Fibroblast of skin of right quadriceps (primary cell): Measurements from ENCODE around the gene FBXO27.
"Not testable (repeated sequence)": the region's sequence is repeated elsewhere in the genome, so short reads cannot be mapped to it uniquely, and the experiment has no call there.

Experiments used
- DNase-seq: peaks from one replicate; pipeline ENCODE4 v3.0.0-alpha.2; 2013

FBXO27 gene

DNA sequence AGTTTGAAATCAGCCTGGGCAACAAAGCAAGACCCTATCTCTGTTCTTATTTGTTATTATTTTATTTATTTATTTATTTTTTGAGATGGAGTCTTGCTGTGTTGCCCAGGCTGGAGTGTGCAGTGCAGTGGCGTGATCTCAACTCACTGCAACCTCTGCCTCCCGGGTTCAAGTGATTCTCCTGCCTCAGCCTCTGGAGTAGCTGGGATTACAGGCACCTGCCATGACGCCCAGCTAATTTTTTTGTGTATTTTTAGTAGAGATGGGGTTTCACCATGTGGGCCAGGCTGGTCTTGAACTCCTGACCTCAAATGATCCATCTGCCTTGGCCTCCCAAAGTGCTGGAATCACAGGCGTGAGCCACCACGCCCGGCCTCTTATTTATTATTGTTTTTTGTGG is 44.6 kb downstream of the FBXO27 start:
- DNase-seq: not testable (repeated sequence)

DNA sequence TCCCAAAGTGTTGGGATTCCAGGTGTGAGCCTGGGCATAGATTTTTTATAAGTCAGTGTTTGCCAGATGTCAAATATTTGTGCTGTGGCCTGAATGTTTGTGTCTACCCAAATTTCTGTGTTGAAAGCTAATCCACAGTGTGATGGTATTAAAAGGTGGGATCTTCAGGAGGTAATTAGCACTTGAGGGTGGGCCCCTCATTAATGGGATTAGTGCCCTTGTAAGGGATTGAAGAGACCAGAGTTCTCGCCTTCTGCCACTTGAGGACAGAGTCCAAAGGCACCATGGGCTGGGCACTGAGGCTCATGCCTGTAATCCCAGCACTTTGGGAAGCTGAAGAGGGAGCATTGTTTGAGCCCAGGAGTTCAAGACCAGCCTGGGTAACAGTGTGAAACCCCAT is 47.1 kb downstream of the FBXO27 start:
- DNase-seq: no peak

DNA sequence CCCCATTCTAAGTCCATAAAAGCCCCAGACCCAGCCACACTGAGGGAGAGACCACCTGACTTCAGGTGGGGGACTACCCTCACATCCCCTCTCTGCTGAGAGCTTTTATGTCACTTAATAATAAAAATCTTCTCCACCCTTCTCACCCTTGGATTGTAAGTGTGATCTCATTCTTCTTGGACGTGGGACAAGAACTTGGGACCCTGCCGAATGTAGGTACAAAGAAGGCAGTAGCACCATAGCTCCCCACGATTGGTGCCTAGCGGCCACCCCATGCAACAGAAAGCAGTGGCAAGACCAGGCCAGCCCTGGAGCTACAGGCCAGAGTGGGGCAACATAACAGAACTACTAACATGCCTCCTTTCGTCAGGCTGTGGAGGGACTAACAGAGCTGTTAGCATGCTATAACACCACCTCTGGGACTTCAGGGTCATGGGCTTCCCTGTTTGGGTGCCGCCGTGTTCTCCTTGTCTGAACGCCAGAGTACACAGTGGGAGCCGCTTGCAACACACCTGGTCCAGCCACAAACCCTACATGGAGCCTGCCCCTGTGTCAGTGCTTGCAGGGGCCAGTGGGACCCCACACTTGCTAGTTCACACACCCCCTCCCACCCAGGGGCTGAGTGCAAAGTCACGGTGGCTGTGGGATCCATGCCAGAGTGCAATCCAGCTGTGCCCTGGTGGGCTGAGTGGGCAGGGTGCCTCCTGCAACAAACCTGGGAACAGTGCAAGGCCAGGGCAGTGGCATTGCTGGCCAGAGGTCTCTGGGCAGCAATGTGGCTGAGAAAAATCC is 51.6 kb downstream of the FBXO27 start:
- DNase-seq: no peak

DNA sequence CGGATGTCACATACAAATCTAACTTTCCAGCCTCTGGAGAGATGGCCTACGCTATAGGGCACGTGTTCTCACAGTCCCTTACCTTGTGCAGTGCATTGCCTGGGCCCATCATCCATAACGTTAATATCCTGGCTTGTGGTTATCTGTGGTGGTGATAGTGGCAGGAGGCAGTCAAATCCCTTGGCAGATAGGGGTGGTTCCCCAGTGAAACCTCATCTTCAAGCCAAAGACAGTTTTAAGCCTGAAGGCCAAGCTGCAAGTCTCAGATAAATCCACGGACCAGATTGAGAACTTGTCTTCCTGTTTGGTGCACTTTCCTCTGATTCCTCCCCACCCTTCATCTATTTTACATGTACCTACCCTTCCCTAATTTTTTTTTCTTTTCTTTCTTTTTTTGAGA is 52.5 kb downstream of the FBXO27 start:
- DNase-seq: no peak

DNA sequence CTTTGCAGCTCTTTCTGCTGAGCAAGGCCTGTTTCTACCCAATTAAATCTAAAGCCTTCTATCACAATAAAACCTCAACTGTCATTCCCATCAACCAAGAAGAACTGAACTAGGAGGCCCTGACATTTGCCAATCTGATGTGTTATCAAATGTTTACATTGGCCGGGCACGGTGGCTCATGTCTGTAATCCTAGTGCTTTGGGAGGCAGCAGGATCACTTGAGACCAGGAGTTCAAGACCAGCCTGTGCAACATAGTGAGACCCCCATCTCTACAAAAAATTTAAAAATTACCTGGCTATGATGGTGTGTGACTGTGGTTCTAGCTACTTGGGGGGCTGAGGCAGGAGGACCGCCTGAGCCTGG is 54.0 kb downstream of the FBXO27 start:
- no peak for DNase-seq

DNA sequence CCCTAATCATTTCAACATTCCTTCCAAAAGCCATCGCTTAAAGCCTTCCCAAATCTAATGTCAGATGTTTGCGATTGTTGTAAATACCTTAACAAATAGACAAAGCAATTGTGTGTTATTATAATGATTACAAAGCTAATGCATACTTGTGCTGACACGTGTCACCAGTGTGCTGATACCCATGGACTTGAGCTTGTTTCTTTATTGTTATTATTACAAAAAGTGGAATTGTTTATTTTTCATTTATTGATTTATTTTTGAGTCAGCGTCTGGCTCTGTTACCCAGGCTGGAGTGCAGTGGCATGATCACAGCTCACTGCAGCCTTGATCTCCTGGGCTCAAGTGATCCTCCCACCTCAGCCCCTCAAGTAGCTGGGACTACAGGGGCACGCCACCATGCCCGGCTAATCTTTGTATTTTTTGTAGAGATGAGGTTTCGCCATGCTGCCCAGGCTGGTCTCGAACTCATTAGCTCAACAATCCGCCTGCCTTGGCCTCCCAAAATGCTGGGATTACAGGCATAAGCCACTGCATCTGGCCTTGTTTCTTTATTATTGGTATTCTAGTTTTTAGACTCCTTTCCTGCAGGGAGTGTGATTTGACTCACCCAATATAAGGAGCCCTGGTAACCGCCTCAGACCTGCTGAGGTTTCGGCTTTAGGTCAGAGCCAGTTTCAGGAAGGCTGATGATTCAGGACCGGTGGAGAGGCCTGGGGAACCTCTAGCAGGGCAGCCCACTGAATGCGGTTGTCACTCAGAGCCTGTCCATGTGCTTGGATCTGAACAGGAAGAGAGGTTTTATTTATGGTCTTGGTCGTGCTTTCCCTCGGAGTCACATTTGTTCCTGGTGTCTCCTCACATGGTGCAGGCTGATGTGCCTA is 54.7 kb downstream of the FBXO27 start:
- DNase-seq: peak; percentile 60

DNA sequence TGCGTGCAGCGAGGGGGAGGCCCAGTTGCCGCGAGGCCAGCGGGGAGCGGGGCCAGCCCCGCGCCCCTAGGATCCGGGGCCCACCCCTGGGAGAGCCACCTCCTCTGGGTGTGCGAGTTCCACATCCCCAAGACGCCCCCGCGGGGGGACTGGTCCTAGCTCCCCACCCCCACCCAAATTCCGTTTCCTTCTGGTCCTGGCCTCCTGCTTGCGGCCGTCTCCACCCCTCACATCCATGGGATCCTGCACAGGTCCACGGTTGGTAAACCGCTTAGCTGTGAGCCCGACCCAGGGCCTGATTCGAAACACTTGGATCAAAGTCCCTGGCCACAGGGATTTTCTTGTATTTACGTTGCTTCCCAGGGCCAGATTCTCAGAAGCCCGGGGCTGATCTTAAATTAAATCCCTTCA is 56.5 kb downstream of the FBXO27 start:
- DNase-seq: peak; percentile 67

DNA sequence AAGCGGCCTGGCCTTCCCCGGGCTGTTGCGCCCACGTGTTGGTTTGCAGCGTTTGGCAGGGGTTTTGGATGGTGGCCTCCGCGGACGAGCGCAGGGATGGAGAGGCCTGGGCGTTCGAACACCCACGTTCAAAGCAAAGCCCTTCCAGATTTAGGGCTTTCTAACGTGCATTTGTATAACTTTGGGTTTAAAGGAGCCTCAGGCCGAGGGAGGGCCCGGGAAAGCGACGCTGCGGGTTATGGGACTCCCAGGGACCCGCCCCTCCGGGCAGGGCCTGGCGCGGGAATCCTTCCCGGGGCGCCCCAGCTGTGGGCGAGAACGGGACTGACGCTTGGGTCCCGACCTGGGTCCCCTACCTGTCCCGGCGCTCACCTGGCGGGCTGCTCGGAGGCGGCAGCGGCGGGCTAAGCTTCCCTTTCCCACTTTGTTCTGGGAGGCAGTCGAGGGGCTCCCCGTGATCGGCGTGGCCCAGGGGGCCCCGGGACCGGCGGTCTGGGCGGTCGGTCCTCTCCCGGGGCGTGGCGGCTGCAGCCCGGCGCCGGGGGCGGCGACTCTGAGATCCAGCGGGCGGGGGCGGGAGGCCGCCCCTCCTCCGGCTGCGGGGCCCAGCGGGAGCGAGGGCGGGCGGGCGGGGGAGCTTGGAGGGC is 57.0 kb downstream of the FBXO27 start, which contains the start of gene FBXO17:
Gene FBXO17 (minus strand): TSS at position 529 of the 647 bp plus-strand sequence. CDS start 25,423 bp downstream, outside the sequence.
- peak; percentile 59 for DNase-seq

DNA sequence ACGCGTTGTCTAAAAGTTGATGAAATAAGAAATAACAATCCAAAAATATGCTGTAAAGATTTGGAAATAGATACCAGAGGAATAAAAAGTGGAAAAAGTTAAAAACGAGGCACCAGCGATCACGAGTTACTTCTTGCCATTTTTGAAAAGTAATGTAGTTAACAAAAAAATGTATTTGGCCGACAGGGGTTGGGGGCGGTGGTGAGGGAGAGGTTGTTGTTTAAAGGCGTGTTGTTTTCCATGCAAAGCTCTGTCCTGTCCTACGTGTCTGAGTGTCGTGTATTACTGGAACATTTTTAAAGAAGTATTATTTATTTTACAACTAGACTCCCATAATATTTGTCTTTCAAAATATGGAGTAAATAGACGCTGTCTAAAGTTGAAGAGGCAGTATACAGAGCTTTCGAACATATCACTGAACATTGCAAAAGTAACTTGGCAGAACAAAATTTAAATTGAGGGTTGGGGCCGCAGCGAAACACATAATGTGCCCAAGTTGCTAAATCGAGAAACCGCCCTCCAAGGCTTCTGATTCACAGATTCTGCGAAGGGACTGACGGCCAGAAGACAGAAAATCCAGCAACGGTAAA is 57.6 kb downstream of the FBXO27 start:
- DNase-seq: no peak
